Fibroblast of skin of back (primary cell): ENCODE measurements around the gene ASB14.

ENCODE experiments used
- DNase-seq: peaks from one replicate; pipeline ENCODE4 v3.0.0-alpha.2; 2013

ASB14 gene

DNA sequence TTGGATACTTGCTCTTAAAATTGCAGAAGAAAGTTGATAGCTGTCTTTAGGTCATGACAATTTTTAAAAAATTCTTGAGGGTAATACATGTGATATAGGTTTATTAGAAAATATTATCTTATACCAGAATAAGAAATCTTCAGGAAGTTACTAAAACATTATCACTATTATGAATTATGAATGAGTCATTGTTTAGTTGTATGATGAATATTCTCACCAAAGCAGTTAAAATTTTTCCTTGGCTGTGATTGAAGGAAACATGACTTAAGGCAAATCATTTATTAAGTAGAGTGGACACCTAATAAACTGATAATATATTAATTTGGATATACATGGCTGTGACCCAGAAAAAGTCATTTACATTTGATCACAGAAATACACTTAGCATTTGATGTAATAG is 34.8 kb downstream of the ASB14 start:
- DNase-seq = no peak

DNA sequence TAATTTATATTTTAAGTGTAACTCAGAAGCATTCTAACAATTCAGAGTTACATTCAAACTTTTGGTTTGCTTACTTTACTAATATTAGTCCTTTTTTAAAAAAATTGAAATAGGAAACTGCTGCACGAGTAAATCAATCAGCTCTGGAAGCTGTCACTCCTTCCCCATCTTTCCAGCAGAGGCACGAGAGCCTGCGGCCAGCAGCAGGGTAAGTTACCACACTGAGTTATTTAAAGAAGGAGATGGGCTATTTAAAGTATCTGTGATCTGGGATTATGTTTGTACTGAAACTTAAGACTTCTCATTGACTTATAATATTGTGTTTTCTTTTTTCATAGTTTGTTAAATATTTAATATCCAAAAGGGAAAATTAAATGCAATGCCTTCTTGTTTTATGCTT is 35.6 kb downstream of the ASB14 start:
- no peak for DNase-seq

DNA sequence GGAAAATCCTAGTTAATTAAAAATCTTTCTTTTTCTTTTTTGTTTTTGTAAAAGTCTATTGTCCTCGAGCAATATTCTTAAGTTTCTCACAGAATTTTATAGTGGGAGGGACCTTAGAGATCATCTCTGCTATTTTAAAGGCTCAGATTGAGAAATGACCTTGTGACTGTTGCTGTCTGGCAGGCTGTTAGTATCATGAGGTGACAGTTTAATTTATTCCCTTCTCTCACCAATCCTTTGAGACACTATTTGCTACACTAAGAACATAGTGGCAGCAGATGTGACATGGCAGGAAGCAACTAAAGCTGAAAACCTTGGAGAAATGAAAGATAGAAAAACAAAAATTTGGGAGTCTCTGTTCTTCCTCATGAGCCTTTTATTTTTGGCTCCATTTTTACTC is 40.1 kb downstream of the ASB14 start:
- no peak for DNase-seq

DNA sequence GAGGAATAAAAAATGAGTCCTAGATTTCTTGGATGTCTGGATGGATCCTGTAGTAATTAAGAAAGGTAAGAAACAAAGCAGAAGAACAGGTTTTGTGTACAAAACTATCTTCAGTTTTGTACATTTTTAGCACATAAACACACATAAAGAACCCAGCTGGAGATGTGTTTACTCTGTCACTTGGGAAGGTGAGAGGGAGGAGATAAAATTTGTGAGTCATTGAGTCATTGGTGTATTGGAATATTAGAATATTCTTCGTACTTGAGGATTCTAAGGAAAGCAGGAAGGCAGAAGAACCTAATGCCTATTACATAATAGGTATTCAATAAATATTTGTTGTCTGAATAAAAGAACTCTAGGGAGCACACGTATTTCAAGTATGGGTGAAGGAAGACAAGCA is 47.5 kb downstream of the ASB14 start:
- no peak for DNase-seq

GRCh38 chr3:57234613-57235575 is 57.6 kb downstream of the ASB14 start:
- DNase-seq = no peak

DNA sequence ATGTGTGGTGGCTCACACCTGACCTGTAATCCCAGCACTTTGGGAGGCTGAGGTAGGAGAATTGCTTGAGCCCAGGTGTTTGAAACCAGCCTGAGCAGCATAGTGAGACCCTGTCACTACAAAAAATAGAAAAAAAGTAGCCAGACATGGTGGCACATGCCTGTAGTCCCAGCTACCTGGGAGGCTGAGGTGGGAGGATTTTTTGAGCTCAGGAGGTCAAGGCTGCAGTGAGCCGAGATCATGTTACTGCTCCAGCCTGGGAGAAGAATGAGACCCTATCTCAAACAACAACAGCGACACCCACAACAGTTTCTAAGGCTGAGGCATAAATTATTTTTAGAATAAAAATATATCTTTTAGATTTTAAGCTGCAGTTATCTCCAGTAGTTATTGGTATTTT is 58.7 kb downstream of the ASB14 start:
- DNase-seq = no peak

- no peak for DNase-seq
These were observed 62.5 kb downstream of the ASB14 start for GRCh38 chr3:57230006-57230405.

- DNase-seq = peak; percentile 56
These were observed 64.3 kb downstream of the ASB14 start for GRCh38 chr3:57227930-57228751.

- DNase-seq = peak; percentile 91
These were observed 65.1 kb downstream of the ASB14 start, which contains the start of gene APPL1 for GRCh38 chr3:57227204-57227929. Gene APPL1 (plus strand): TSS chr3:57227729. CDS start chr3:57227884, 155 bp downstream.

DNA sequence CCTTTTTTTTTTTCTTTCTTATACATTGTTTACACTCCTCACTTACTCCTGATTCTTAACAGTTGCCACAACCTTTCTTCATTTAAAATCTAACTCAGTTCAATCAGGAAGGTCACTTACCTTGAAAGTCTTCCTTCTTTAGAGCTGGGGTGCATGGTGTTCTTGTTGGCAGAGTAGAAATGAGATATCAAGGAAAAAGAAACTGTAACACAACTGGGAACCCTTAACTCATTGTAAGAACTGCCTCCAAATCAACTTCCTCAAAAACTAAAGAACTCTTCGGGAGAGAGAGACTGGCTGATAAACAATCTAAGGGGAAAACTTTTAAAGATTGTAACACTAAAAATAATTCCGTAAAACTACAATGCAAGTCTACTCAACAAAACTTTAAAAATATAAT is 66.3 kb downstream of the ASB14 start:
- no peak for DNase-seq

GRCh38 chr3:57224856-57225255 is 67.6 kb downstream of the ASB14 start:
- peak; percentile 11 for DNase-seq

DNA sequence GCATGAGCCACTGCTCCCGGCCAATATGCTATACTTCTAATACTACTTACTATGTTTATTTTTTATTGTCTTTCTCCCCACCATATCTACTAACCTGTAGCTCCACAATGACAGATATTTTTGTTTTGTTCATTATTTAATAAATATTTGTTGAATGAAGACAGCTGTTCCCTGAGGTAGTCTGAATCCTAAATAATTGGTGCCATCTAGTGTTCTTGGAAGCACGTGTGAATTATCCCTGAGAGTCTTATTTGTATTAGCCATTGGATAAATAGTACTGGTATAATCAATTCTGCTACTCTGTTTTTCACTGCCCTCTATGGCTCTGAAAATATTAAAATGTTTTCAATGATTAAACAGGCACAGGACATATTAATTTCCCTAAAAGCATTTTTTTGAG is 70.6 kb downstream of the ASB14 start:
- peak; percentile 21 for DNase-seq
